GM21423 (cell line): Measurements from ENCODE around the gene KIAA0232.
"Not testable (repeated sequence)": the region's sequence is repeated elsewhere in the genome, so short reads cannot be mapped to it uniquely, and the experiment has no call there.

Experiments used
- ATAC-seq: cut with Tn5 transposase; IDR thresholded peaks from one replicate; pipeline ENCODE4 v1.9.1; 2021; ENCODE audit warnings: mild to moderate bottlenecking, moderate library complexity; ENCODE audit not compliant: unreplicated experiment

Gene KIAA0232

GRCh38 chr4:6755088-6755753 lies 27.3 kb upstream of the KIAA0232 start:
- no peak for ATAC-seq

GRCh38 chr4:6756345-6756744 lies 26.2 kb upstream of the KIAA0232 start:
- ATAC-seq = not testable (repeated sequence)

DNA sequence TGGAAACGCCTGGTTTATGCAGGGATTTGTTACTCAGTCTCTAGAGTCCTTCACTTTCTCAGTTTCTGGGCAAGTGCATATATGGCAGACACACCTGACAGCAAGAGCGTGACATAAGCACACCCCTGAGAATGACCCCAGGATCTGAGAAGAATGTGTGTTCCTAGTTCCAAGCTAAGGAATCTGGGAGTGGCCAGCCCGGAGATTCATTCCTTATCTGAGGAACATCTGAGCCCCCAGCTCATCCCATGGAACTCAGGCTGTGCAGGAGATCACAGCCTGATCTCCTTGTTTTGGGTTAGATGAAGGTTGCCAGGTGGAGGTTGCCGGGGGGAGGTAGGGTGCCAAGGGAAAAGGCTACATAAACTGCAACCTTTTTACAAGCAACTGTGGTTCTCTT lies 23.8 kb upstream of the KIAA0232 start:
- no peak for ATAC-seq

DNA sequence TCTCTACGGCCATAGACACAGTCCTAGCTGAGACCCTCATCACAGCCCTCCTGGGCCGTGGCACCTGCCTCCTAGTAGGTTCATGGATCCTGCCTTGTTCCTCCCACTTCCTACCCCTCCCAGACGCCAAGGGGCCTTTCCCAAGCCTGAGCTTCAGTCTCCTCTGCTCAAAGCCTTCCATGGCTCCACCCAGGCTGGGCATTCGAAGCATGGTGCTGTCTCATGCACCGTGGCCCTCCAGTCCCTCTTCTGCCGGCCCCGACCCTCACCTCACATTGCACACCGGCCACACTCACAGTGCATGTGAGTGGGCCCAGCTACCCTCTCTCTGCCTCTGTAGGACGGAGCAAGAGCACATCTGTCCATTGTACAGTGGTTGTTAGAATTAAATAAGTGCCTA lies 21.7 kb upstream of the KIAA0232 start:
- no peak for ATAC-seq

DNA sequence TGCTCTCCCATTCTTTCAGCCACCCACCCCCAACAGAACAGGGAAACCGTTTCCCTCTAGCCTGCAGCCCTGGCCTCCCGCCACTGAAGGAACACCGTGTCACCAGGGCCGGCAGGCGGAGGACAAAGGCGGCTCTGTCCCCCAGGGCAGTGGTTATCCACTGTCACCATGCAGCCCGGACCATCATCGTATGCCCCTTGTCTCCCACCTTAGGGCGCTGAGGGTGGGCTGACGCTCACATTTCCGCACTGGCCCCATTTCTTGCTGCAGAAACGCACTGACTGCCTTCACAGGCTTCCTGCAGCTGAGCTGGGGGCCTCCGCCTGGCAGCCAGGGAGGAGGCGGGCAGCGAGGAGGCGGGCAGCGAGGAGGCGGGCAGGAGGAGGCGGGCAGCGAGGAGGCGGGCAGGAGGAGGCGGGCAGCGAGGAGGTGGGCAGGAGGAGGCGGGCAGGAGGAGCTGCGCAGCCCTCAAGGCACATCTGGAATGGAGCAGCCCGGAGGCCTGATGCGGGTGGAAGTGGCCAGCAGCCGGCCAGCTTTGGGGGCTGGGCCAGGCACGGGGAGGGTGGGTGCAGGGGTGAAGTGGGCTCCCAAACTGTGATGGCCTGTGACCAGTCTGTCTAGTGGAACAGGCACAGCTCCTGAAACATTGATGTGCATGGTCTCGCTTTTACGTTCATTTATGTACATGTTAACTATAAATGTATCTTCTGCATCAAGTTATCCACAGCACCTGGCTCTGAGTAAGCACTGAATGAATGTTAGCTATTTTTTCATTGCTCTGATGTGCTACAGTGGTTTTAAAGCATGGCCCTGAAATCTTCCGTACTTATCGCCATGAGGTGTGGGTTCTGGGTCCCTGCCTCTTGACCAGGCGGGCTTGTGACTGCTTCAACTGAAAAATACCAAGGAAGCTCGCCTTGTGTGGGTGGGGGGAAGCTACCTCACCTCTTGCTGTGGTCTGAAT lies 20.6 kb upstream of the KIAA0232 start:
- no peak for ATAC-seq

DNA sequence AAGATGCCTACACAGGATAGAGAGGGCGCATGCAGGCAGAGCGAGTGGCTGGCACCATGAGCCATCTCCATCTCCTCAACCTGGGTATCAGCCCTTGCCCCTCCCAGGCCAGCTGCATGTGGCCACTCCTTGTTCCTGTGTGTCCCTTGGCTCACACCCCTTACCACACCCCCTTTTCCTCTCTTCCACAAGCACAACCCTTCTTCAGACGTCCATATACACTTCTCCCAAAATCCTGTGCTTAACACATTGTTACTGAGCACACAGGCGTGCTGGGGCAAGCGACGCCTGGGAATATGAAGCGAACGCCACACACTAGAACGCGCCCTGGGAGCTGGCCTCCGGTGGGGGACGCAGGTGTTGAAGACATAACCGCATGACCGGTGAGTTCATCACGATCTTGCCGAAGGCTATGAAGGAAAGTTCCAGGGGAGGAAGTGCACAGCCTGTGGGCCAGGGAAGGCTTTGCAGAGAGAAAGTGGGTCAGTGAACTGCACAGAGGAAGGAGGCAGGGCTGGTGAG lies 19.1 kb upstream of the KIAA0232 start:
- no peak for ATAC-seq

- no peak for ATAC-seq
Observed at GRCh38 chr4:6764976-6765620, 17.4 kb upstream of the KIAA0232 start.

DNA sequence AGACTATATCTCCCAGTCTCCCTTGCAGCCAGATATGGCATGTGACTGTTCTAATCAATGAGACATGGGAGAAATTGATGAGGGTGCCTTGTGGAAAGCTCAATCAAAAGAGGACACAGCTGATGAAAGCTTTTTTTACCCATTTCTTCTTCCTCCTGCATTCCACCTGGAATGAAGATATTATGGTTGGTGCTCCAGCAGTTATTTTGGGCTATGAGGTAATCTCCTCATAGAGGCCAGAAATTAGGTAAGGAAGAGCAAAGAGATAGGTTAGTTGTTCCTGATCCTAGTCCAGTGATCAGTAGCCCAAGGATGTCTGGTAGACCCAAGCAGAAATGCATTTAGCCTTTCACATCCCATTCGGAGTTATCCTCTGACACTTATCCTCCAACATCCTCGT lies 16.8 kb upstream of the KIAA0232 start:
- no peak for ATAC-seq

GRCh38 chr4:6767386-6767747 lies 15.2 kb upstream of the KIAA0232 start:
- no peak for ATAC-seq

GRCh38 chr4:6767748-6768538 lies 14.6 kb upstream of the KIAA0232 start:
- ATAC-seq = no peak

DNA sequence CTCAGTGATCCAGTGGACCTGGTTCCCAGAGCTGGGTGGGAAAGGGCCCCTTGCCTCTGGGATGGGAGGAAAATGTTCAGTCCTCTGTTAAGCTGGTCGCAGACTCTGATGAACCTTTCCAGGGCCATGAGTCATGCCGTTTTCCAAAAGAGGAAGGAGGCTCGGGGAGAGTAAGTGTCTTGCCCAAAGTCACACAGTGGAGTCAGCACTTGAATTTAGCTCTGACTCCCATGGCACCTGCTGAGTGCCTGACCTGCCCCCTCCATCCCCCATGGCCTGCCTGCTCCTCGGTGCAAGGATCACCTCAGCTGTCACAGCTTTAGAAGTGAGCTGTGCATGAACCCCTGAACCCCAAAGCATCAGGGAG lies 14.0 kb upstream of the KIAA0232 start:
- ATAC-seq = no peak

- ATAC-seq = no peak
Observed at GRCh38 chr4:6769233-6769988, 13.1 kb upstream of the KIAA0232 start.

DNA sequence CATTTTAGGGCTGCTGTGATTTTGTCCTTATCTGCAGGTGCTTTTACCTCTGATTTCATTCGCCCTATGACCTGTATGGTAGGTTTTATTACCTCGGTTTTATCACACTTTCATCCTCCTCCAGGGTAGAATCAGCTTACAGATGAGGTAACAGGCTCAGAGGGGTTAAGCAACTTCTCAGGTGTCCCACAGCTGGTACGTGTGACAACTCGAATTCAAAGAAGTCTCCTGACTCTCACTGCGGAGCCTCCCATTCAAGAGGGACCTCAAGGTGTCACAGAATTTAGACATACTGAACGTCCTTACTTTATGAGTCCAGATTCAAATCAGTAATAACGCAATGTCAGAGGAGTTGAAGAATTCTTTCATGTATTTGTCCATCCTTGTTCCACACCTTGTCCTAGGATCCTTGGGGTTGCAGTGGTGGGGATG lies 12.5 kb upstream of the KIAA0232 start:
- no peak for ATAC-seq

GRCh38 chr4:6770581-6771228 lies 11.8 kb upstream of the KIAA0232 start:
- ATAC-seq = no peak

GRCh38 chr4:6771229-6771671 lies 11.3 kb upstream of the KIAA0232 start:
- ATAC-seq = no peak

GRCh38 chr4:6772223-6772928 lies 10.2 kb upstream of the KIAA0232 start:
- ATAC-seq = no peak

- no peak for ATAC-seq
Observed at GRCh38 chr4:6773106-6773505, 9.4 kb upstream of the KIAA0232 start.

GRCh38 chr4:6773616-6774540 lies 8.6 kb upstream of the KIAA0232 start:
- no peak for ATAC-seq
